ACC112 (cell line): Measurements from ENCODE around the gene OPN1MW.
"Not testable (repeated sequence)": the region's sequence is repeated elsewhere in the genome, so short reads cannot be mapped to it uniquely, and the experiment has no call there.

Experiments used
- H2AFZ ChIP-seq: fragments of 200-600 bp; sonication (generic); one replicate; pipeline ENCODE4 v1.6.0; 2017; ENCODE audit warnings: antibody characterized with exemption, low read length; ENCODE audit not compliant: unreplicated experiment
- H3K27ac ChIP-seq: fragments of 200-600 bp; sonication (generic); 2 replicates; pipeline ENCODE4 v1.5.1; 2014; ENCODE audit warnings: low read depth, mild to moderate bottlenecking, antibody characterized with exemption, low read length, moderate library complexity
- H3K27me3 ChIP-seq: fragments of 200-600 bp; sonication (generic); 2 replicates; pipeline ENCODE4 v1.6.1; 2014; ENCODE audit warnings: mild to moderate bottlenecking, antibody characterized with exemption, low read length, moderate library complexity, mixed read lengths; ENCODE audit not compliant: insufficient read depth
- H3K36me3 ChIP-seq: fragments of 200-600 bp; sonication (generic); 2 replicates; pipeline ENCODE4 v1.6.1; 2016; ENCODE audit warnings: mild to moderate bottlenecking, antibody characterized with exemption, low read length, moderate library complexity, mixed read lengths; ENCODE audit not compliant: insufficient read depth
- H3K4me1 ChIP-seq: fragments of 200-600 bp; sonication (generic); one replicate; pipeline ENCODE4 v1.6.1; 2016; ENCODE audit warnings: low read length, mixed read lengths; ENCODE audit not compliant: insufficient read depth, unreplicated experiment, control insufficient read depth
- H3K4me3 ChIP-seq: fragments of 200-600 bp; sonication (generic); 2 replicates; pipeline ENCODE4 v1.5.1; 2014; ENCODE audit warnings: mild to moderate bottlenecking, low read depth, low read length
- H3K79me2 ChIP-seq: fragments of 200-600 bp; sonication (generic); one replicate; pipeline ENCODE4 v1.6.0; 2016; ENCODE audit warnings: low read length; ENCODE audit not compliant: control insufficient read depth, unreplicated experiment, insufficient read depth

Gene OPN1MW

DNA sequence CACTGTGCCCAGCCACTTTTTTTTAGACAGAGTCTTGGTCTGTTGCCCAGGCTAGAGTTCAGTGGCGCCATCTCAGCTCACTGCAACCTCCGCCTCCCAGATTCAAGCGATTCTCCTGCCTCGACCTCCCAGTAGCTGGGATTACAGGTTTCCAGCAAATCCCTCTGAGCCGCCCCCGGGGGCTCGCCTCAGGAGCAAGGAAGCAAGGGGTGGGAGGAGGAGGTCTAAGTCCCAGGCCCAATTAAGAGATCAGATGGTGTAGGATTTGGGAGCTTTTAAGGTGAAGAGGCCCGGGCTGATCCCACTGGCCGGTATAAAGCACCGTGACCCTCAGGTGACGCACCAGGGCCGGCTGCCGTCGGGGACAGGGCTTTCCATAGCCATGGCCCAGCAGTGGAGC, at the start of gene OPN1MW:
Gene OPN1MW, plus strand, starts transcription at position 301 of the 400 bp plus-strand sequence. Its CDS starts 82 bp downstream, at position 383.
- H3K4me3 ChIP-seq, H2AFZ ChIP-seq, H3K27me3 ChIP-seq, H3K4me1 ChIP-seq, H3K79me2 ChIP-seq, H3K27ac ChIP-seq, H3K36me3 ChIP-seq: not testable (repeated sequence)

GRCh38 chrX:154135458-154136229, 46.8 kb upstream of the OPN1MW start:
- Histone ChIP-seq H3K4me1 (no peaks in the 10 kb centered on the region), H2AFZ (no peak overlapping the region), H3K27me3 (no peaks in the 10 kb centered on the region), H3K4me3 (no peak overlapping the region), H3K79me2 (no peaks in the 10 kb centered on the region), H3K36me3 (no peaks in the 10 kb centered on the region), H3K27ac (no peak overlapping the region)

- H3K4me1 ChIP-seq: no peaks in the 10 kb centered on the region
- no peak overlapping the region for H3K27ac ChIP-seq
- H2AFZ ChIP-seq: no peak overlapping the region
- H3K4me3 ChIP-seq: peak overlapping the region; percentile 44
- no peaks in the 10 kb centered on the region for H3K79me2 ChIP-seq
- no peaks in the 10 kb centered on the region for H3K36me3 ChIP-seq
- H3K27me3 ChIP-seq: no peaks in the 10 kb centered on the region
These were observed 45.7 kb upstream of the OPN1MW start for GRCh38 chrX:154136627-154137161.

- no peaks in the 10 kb centered on the region for H3K27me3 ChIP-seq
- no peaks in the 10 kb centered on the region for H3K36me3 ChIP-seq
- H3K4me3 ChIP-seq: no peak overlapping the region
- H3K27ac ChIP-seq: no peak overlapping the region
- no peak overlapping the region for H2AFZ ChIP-seq
- H3K4me1 ChIP-seq: no peaks in the 10 kb centered on the region
- H3K79me2 ChIP-seq: no peaks in the 10 kb centered on the region
These were observed 43.5 kb upstream of the OPN1MW start for GRCh38 chrX:154138857-154139256.

- Histone ChIP-seq H2AFZ (no peak overlapping the region), H3K36me3 (no peaks in the 10 kb centered on the region), H3K27me3 (no peaks in the 10 kb centered on the region), H3K4me1 (no peaks in the 10 kb centered on the region), H3K79me2 (no peaks in the 10 kb centered on the region), H3K4me3 (no peak overlapping the region), H3K27ac (no peak overlapping the region)
These were observed 42.2 kb upstream of the OPN1MW start for GRCh38 chrX:154140206-154140605.

DNA sequence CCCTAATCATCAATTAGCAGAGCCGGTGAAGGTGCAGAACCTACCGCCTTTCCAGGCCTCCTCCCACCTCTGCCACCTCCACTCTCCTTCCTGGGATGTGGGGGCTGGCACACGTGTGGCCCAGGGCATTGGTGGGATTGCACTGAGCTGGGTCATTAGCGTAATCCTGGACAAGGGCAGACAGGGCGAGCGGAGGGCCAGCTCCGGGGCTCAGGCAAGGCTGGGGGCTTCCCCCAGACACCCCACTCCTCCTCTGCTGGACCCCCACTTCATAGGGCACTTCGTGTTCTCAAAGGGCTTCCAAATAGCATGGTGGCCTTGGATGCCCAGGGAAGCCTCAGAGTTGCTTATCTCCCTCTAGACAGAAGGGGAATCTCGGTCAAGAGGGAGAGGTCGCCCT, 41.7 kb upstream of the OPN1MW start:
- H3K79me2 ChIP-seq: no peaks in the 10 kb centered on the region
- no peaks in the 10 kb centered on the region for H3K4me1 ChIP-seq
- no peak overlapping the region for H3K27ac ChIP-seq
- no peak overlapping the region for H2AFZ ChIP-seq
- H3K27me3 ChIP-seq: no peaks in the 10 kb centered on the region
- no peak overlapping the region for H3K4me3 ChIP-seq
- H3K36me3 ChIP-seq: no peaks in the 10 kb centered on the region

DNA sequence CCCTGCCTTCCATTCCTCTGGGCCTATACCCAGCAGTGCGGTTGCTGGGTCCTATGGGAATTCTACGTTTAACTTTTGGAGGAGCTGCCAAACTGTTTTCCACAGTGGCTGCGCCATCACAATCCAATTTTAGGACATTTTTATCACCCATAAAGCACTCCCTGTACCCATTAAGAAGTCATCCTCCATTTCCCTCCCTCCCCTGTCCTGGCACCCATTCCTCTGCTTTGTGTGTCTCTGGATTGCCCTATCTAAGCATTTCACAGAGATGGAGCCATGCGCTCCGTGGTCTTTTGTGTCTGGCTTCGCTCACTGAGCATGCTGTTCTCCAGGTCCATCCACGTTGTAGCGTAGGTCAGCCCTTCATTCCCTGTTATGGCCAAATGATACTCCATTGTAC, 40.0 kb upstream of the OPN1MW start:
- Histone ChIP-seq H3K36me3 (no peaks in the 10 kb centered on the region), H3K4me3 (no peak overlapping the region), H2AFZ (no peak overlapping the region), H3K79me2 (no peaks in the 10 kb centered on the region), H3K27ac (no peak overlapping the region), H3K27me3 (no peaks in the 10 kb centered on the region), H3K4me1 (no peaks in the 10 kb centered on the region)

DNA sequence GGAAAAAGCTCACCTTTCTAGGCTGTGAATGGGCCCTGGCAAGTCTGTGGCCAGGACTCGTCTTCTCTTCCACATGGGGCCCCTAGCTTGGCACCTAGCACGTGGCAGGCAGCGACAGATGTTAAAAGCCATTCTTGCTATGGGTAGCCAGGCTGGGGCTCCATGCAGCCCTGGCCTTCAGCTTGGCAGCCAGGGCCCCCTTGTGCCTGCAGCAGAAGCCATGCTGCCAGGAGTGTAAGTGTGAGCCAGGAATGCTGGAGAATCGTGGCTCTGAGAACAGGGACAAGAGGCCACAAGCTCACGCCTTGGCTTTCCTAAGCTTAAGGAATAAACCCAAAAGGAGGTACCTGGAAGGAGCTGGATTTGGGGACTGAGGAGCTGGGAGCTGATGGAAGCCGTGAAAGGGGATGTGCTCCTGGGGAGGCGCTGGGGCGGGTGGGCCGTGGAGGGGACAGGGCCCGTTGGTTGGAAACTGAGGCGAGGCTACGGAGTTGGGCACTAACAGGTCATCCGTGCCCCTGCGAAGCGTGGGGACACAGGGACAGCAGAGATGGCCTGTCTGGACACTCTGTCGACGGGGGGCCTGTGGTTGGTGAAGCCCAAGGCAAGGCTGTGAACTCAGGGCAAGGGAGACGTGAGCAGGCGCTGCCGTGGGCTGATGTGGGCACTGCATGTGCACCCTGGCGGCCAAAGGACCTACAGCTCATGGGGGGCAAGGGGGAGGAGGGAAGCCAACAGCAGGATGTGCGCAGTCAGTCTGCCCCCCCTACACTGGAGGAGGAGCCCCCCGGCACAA, 39.2 kb upstream of the OPN1MW start:
- Histone ChIP-seq H3K27ac (no peak overlapping the region), H3K79me2 (no peaks in the 10 kb centered on the region), H3K4me3 (no peak overlapping the region), H2AFZ (no peak overlapping the region), H3K27me3 (no peaks in the 10 kb centered on the region), H3K4me1 (no peaks in the 10 kb centered on the region), H3K36me3 (no peaks in the 10 kb centered on the region)

- not testable (repeated sequence) for H3K79me2 ChIP-seq, H2AFZ ChIP-seq, H3K4me3 ChIP-seq, H3K27me3 ChIP-seq, H3K36me3 ChIP-seq, H3K4me1 ChIP-seq, H3K27ac ChIP-seq
These were observed 38.4 kb upstream of the OPN1MW start, which contains the start of gene OPN1LW for GRCh38 chrX:154144010-154144409. TSS of gene OPN1LW (plus strand) at chrX:154144243. CDS start at chrX:154144284, 41 bp downstream.

- not testable (repeated sequence) for H3K27me3 ChIP-seq, H3K27ac ChIP-seq, H2AFZ ChIP-seq, H3K4me3 ChIP-seq, H3K4me1 ChIP-seq, H3K36me3 ChIP-seq, H3K79me2 ChIP-seq
These were observed 31.4 kb upstream of the OPN1MW start for GRCh38 chrX:154151030-154151429.

- not testable (repeated sequence) for H3K36me3 ChIP-seq, H3K27me3 ChIP-seq, H3K27ac ChIP-seq, H3K79me2 ChIP-seq, H3K4me1 ChIP-seq, H2AFZ ChIP-seq, H3K4me3 ChIP-seq
These were observed 26.2 kb upstream of the OPN1MW start for GRCh38 chrX:154156221-154156620.
